CD14-positive monocyte (primary cell): Measurements from ENCODE around the gene ECM1. TPM values are rescaled to one million over a fixed set of nuclear protein-coding genes. Genes with fewer than 3 reads are reported as not detected.
A peak's percentile ranks its signal among the peaks of the same experiment; 100 is the strongest.

ENCODE experiments used
- DNase-seq, 3 donors: peaks; one replicate each; pipeline ENCODE4 v3.0.0-alpha.2; 2011 to 2022
- H2AFZ ChIP-seq: 2 replicates; pipeline ENCODE4 v1.6.0; 2012; ENCODE audit warnings: mild to moderate bottlenecking, low read depth, low read length, inconsistent platforms; ENCODE audit not compliant: insufficient read depth, poor library complexity, severe bottlenecking
- H3K27ac ChIP-seq, 2 donors: 1 replicate in 1 of 2; 2 replicates in 1 of 2; pipeline ENCODE4 v1.5.1; 2012 to 2013; ENCODE audit warnings: low read length in 2 of 2, control low read depth in 1 of 2, inconsistent platforms in 1 of 2, low read depth in 1 of 2, mild to moderate bottlenecking in 1 of 2
- H3K27me3 ChIP-seq, 2 donors: one replicate each; pipeline versions ENCODE4 v1.6.0 to v1.6.1; 2011 to 2013; ENCODE audit warnings: low read length in 2 of 2; ENCODE audit not compliant: control insufficient read depth in 2 of 2, insufficient read depth in 2 of 2
- H3K36me3 ChIP-seq, 2 donors: replicated peaks in 1 of 2; 1 replicate in 1 of 2; 2 replicates in 1 of 2; pipeline versions ENCODE4 v1.5.1 to v1.6.1; 2012 to 2013; ENCODE audit warnings: low read length in 2 of 2, control low read depth in 1 of 2, inconsistent platforms in 1 of 2, mild to moderate bottlenecking in 1 of 2; ENCODE audit not compliant: insufficient read depth in 2 of 2, control insufficient read depth in 1 of 2
- H3K4me1 ChIP-seq, 2 donors: 1 replicate in 1 of 2; 2 replicates in 1 of 2; pipeline versions ENCODE4 v1.5.1 to v1.6.1; 2012 to 2013; ENCODE audit warnings: low read length in 2 of 2, control low read depth in 1 of 2, inconsistent platforms in 1 of 2, mild to moderate bottlenecking in 1 of 2, moderate library complexity in 1 of 2; ENCODE audit not compliant: insufficient read depth in 2 of 2, control insufficient read depth in 1 of 2
- H3K4me2 ChIP-seq: replicated peaks from 2 replicates; pipeline ENCODE3; 2012; ENCODE audit warnings: low read length, moderate library complexity, mild to moderate bottlenecking; ENCODE audit not compliant: poor library complexity, severe bottlenecking; ENCODE audit errors: extremely low read depth
- H3K4me3 ChIP-seq, 3 experiments: fragments of 200-600 bp in 1 of 3; sonication (generic) in 1 of 3; replicated peaks in 1 of 3; 1 replicate in 2 of 3; 2 replicates in 1 of 3; pipeline ENCODE4 v1.5.1; 2011 to 2013; ENCODE audit warnings: low read length in 3 of 3, mild to moderate bottlenecking in 3 of 3, control low read depth in 2 of 3, low read depth in 2 of 3, inconsistent platforms in 1 of 3, moderate library complexity in 1 of 3
- H3K79me2 ChIP-seq: 2 replicates; pipeline ENCODE4 v1.6.0; 2012; ENCODE audit warnings: mild to moderate bottlenecking, control low read depth, inconsistent platforms, low read length, moderate library complexity; ENCODE audit not compliant: insufficient read depth
- H3K9ac ChIP-seq: 2 replicates; pipeline ENCODE4 v1.6.0; 2017; ENCODE audit warnings: low read length, mild to moderate bottlenecking; ENCODE audit not compliant: insufficient read depth, poor library complexity, severe bottlenecking
- H3K9me3 ChIP-seq, 2 donors: replicated peaks in 1 of 2; 1 replicate in 1 of 2; 2 replicates in 1 of 2; pipeline versions ENCODE4 v1.5.1 to v1.6.1; 2012 to 2013; ENCODE audit warnings: low read length in 2 of 2, control low read depth in 1 of 2; ENCODE audit not compliant: control insufficient read depth in 1 of 2, insufficient read depth in 1 of 2
- H4K20me1 ChIP-seq: 2 replicates; pipeline ENCODE4 v1.6.0; 2012; ENCODE audit warnings: mild to moderate bottlenecking, low read length, control low read depth, moderate library complexity; ENCODE audit not compliant: insufficient read depth
- H3K27ac Mint-ChIP-seq, 7 donors: one replicate each; pipeline ENCODE4 v1.8.0; 2020; ENCODE audit warnings: mild to moderate bottlenecking in 7 of 7, mixed read lengths in 7 of 7, moderate library complexity in 6 of 7, inconsistent platforms in 2 of 7
- H3K27me3 Mint-ChIP-seq, 3 donors: one replicate each; pipeline ENCODE4 v1.8.0; 2021 to 2022; ENCODE audit warnings: low read depth in 3 of 3, mild to moderate bottlenecking in 3 of 3, mixed read lengths in 3 of 3, moderate library complexity in 3 of 3, inconsistent platforms in 1 of 3
- H3K36me3 Mint-ChIP-seq, 2 donors: one replicate each; pipeline ENCODE4 v1.8.0; 2020; ENCODE audit warnings: mixed read lengths in 2 of 2, inconsistent platforms in 1 of 2, mild to moderate bottlenecking in 1 of 2
- H3K4me1 Mint-ChIP-seq: one replicate; pipeline ENCODE4 v1.8.0; 2020; ENCODE audit warnings: mild to moderate bottlenecking, mixed read lengths
- H3K4me3 Mint-ChIP-seq, 2 donors: one replicate each; pipeline ENCODE4 v1.8.0; 2020; ENCODE audit warnings: mild to moderate bottlenecking in 2 of 2, mixed read lengths in 2 of 2, moderate library complexity in 1 of 2
- H3K9me3 Mint-ChIP-seq, 7 donors: one replicate each; pipeline ENCODE4 v1.8.0; 2020 to 2022; ENCODE audit warnings: mixed read lengths in 7 of 7, mild to moderate bottlenecking in 6 of 7, moderate library complexity in 6 of 7, inconsistent platforms in 2 of 7
- WGBS: methylation state at CpG from one replicate; pipeline ENCODE4 v1.1.5; 2013; ENCODE audit warnings: missing lambda C conversion rate; ENCODE audit not compliant: insufficient coverage; 5-methylcytosine and 5-hydroxymethylcytosine counted together
- intact Hi-C, 2 donors: fragments of 100-400 bp; cut with micrococcal nuclease; formaldehyde crosslinking; loops; one replicate each; pipeline versions ENCODE4 v1.15.0 to v1.15.1; 2023
- polyA plus RNA-seq, 3 donors: library from polyadenylated mRNA; depleted of rRNA in 1 of 3; unstranded in 2 of 3; stranded (reverse) in 1 of 3; fragments of 300-500 nt in 2 of 3; fragments of >200 nt in 1 of 3; fragmentation: Illumina TruSeq in 2 of 3; gene quantifications; 1 replicate in 2 of 3; 2 replicates in 1 of 3; pipeline ENCODE4 v1.2.3, GENCODE V29; 2012 to 2021
- TF ChIP-seq, protein P1 (sequence below): fragments of 200-600 bp; IDR thresholded peaks from one replicate; pipeline ENCODE4 v1.8.0; 2022; ENCODE audit warnings: antibody characterized with exemption, mild to moderate bottlenecking

The ECM1 gene
- polyA plus RNA-seq, 3 donors = 1.0 TPM; not detected in 2

DNA sequence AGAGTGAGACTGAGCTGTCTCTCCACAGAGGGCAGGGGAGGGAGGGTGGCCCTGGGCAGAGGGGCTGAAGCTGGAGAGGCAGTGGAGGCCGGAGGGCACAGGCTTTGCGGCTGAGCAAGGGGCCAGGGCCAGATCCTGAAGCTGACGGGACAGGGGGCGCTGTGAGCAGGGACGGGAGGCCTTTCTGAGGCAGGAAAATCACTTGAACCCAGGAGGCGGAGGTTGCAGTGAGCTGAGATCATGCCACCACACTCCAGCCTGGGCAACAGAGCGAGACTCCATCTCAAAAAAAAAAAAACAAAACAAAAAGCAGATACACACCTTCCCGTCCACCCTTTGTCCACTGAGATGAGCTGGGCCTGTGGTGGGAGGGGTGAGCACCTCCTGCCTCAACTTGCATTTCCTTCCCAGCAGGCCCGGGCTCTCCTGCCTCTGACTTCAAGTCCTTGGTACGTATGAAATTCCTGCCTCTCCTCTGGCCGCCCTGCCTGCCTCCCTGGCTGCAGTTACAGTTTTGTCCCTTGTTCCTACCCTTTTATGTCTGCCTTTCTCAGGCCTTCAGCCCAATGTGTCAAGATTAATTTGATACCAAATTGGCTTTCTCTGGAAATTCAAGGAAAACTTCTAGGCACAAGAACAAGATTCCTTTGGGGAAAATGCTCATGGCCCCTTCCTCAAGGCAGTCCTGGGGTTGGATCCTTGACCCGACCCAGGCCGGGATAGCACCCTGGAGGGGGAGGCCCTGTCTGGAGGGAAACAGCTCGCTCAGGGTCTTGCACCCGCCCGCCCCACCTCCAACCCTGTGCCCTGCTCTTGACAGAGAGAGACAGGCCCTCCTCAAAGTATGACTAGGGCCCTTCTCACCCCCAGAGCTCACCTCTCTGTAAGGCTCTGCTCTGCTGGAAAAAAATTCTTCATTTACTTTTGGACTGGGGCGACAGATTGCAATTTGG is 30.1 kb downstream of the ECM1 start:
- H3K4me3 Mint-ChIP-seq = no peak overlapping the region
- peaks cover 10% of the 10 kb centered on the region for H3K4me1 Mint-ChIP-seq
- Histone ChIP-seq H3K27ac (no peak overlapping the region), H3K4me3 (no peak overlapping the region), H3K4me1 (no peaks in the 10 kb centered on the region), H4K20me1 (no peaks in the 10 kb centered on the region), H3K4me2 (no peak overlapping the region), H3K27me3 (no peaks in the 10 kb centered on the region), H3K36me3 (no peaks in the 10 kb centered on the region), H3K9me3 (no peaks in the 10 kb centered on the region), H2AFZ (no peak overlapping the region), H3K9ac (no peak overlapping the region), H3K79me2 (no peaks in the 10 kb centered on the region)
- intact Hi-C loops = no loop called here
- TF ChIP-seq, protein P1, sequence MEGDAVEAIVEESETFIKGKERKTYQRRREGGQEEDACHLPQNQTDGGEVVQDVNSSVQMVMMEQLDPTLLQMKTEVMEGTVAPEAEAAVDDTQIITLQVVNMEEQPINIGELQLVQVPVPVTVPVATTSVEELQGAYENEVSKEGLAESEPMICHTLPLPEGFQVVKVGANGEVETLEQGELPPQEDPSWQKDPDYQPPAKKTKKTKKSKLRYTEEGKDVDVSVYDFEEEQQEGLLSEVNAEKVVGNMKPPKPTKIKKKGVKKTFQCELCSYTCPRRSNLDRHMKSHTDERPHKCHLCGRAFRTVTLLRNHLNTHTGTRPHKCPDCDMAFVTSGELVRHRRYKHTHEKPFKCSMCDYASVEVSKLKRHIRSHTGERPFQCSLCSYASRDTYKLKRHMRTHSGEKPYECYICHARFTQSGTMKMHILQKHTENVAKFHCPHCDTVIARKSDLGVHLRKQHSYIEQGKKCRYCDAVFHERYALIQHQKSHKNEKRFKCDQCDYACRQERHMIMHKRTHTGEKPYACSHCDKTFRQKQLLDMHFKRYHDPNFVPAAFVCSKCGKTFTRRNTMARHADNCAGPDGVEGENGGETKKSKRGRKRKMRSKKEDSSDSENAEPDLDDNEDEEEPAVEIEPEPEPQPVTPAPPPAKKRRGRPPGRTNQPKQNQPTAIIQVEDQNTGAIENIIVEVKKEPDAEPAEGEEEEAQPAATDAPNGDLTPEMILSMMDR = no peak
- peak overlapping the region in 1 of 7 donors; percentile 9 for H3K27ac Mint-ChIP-seq
- WGBS = 88% methylated on average over 11 of the region's 17 CpGs
- H3K27me3 Mint-ChIP-seq = peaks cover 0 to 3% (median 0%) of the 10 kb centered on the region in 3 donors
- H3K9me3 Mint-ChIP-seq = peaks cover 0 to 1% (median 0%) of the 10 kb centered on the region in 7 donors
- DNase-seq = no peak
- no peaks in the 10 kb centered on the region for H3K36me3 Mint-ChIP-seq

DNA sequence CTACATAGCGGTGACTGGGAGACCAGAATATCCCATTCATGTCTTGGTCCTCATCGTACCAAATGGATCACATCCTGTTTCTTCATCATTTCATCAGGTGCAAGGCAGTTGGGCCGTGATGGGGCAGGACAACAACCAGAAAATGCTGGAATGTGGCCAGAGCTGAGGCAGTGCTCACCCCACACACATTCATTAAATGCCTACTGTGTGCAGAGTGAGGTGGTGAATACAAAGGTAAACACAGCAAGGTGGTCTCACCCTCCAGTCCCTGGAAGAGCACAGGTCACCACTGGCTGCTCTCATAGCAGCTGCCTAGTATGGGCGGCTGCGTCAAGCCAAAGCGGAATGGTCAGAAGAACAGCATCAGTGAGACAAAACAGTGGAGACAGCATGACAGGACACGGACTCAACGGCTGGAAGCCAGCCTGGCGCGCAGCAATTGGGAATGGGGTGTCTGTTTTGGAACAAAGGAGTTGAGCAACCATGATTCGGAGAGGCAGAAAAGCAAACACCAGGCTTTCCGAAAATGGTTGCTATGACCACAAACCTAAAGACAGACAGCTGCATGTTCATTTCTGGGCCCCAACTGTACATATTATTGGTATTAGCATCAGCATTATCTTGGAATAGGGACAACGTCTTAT is 35.7 kb downstream of the ECM1 start:
- Mint-ChIP-seq H3K27me3 (peaks cover 4 to 9% (median 7%) of the 10 kb centered on the region in 3 donors), H3K36me3 (no peaks in the 10 kb centered on the region), H3K27ac (no peak overlapping the region), H3K9me3 (no peaks in the 10 kb centered on the region), H3K4me1 (peaks cover 14% of the 10 kb centered on the region), H3K4me3 (no peak overlapping the region)
- Histone ChIP-seq H3K4me2 (no peak overlapping the region), H3K9ac (no peak overlapping the region), H3K36me3 (no peaks in the 10 kb centered on the region), H3K4me1 (peaks cover 4 to 9% of the 10 kb centered on the region in 2 donors), H4K20me1 (no peaks in the 10 kb centered on the region), H3K27ac (no peak overlapping the region), H3K27me3 (peaks cover 0 to 3% of the 10 kb centered on the region in 2 donors), H3K4me3 (no peak overlapping the region), H3K79me2 (no peaks in the 10 kb centered on the region), H3K9me3 (no peaks in the 10 kb centered on the region), H2AFZ (no peak overlapping the region)
- intact Hi-C loops = no loop called here
- 96% methylated on average over 8 of the region's 13 CpGs for WGBS
- DNase-seq = no peak
- TF ChIP-seq, protein P1 = no peak
